Measurements from ENCODE around the gene NUP42. TPM values are rescaled to one million over a fixed set of nuclear protein-coding genes. Genes with fewer than 3 reads are reported as not detected.
A peak's percentile ranks its signal among the peaks of the same experiment; 100 is the strongest.

The NUP42 gene
- total and polyA plus RNA-seq, 2 of the 13 experiments (the other 11 are each of a cell fraction or from before 2014, with no cell fraction given): 32.0 to 51.5 TPM

DNA sequence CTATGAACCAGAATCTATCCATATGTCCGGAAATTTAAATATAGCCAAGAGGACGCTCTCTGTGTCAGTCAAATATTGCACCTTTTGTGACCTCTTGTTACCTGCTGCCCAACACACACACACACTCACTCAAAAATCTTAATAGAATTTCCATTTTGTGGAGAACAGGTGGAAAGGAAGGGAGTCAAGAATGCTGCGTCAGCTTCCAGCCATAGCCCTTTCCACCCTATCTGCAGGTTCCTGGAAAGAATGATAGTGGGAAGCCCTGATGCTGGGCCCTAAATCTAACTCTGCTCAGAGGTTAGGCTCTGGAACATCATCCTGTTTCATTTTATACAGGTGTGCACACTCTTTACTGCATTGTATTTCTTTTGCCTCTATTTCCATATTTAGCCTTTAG lies 55.2 kb downstream of the NUP42 start:
- no peaks in the 10 kb centered on the region for H4K20me1 ChIP-seq (ENCODE audit: insufficient read depth, low read length)
- TF ChIP-seq MAFF (IDR thresholded peaks at IDR 0.05; ENCODE audit: low read depth, low read length) (peak; percentile 26; the same call in 1 of the 2 replicates), SSRP1 (CRISPR knock-in tag; IDR thresholded peaks at IDR 0.05) (no peak), DPF2 (CRISPR knock-in tag; IDR thresholded peaks at IDR 0.05; ENCODE audit: borderline replicate concordance, low read depth) (no peak), HOXA5 (CRISPR knock-in tag; IDR thresholded peaks at IDR 0.05) (no peak), MAFK (conservative IDR thresholded peaks at IDR 0.05 in 1 of 2, IDR thresholded peaks at IDR 0.05 in 1 of 2; ENCODE audit: low read length in 2 of 2) (peak; percentile 35 to 55; a peak in 2 of 4 replicates)
- CTCF ChIA-PET (ENCODE audit: low intra/inter-chr PET ratio, low total read pairs): no interaction called here
- no peak overlapping the region for H3K4me3 ChIP-seq (replicated peaks in 1 of 3; ENCODE audit: insufficient read depth in 1 of 3, low read depth in 2 of 3, low read length in 3 of 3)
- H3K4me1 ChIP-seq (ENCODE audit: insufficient read depth, low read length): no peaks in the 10 kb centered on the region
- WGBS (ENCODE audit: low lambda C conversion rate): 68% methylated on average over 3 of the region's 3 CpGs
- no peak overlapping the region for H3K4me2 ChIP-seq (ENCODE audit: low read depth, low read length)
- no TSS peak for BruUV-seq (replicated peaks)
- intact Hi-C loops (cut with micrococcal nuclease; ENCODE audit: unreplicated experiment): no loop called here
- ATAC-seq: no peak
- in situ Hi-C loops (cut with HindIII; ENCODE audit: extremely low pct_ligation_motif_present, low pct_unique_long_range_greater_than_20kb): no loop called here
- no peak overlapping the region for H2AFZ ChIP-seq (ENCODE audit: low read length)
- H3K9ac ChIP-seq (ENCODE audit: insufficient read depth, low read depth, low read length): no peak overlapping the region
- peaks cover 1 to 27% of the 10 kb centered on the region in 2 experiments; a peak in 2 of 5 replicates for H3K27me3 ChIP-seq (ENCODE audit: control insufficient read depth in 1 of 2, insufficient read depth in 2 of 2, low read length in 2 of 2)
- FAIRE-seq: no peak
- DNase-seq (ENCODE audit: low spot score): no peak
- no peaks in the 10 kb centered on the region for H3K9me3 ChIP-seq (ENCODE audit: low read length)
- POLR2A ChIA-PET: no interaction called here
- no peaks in the 10 kb centered on the region for H3K36me3 ChIP-seq (replicated peaks in 1 of 2; ENCODE audit: control insufficient read depth in 1 of 2, insufficient read depth in 2 of 2, low read length in 2 of 2)
- no peak overlapping the region for H3K27ac ChIP-seq (ENCODE audit: extremely low read length, insufficient read depth, low read length)
- no peaks in the 10 kb centered on the region for H3K79me2 ChIP-seq (ENCODE audit: insufficient read depth, low read length)

DNA sequence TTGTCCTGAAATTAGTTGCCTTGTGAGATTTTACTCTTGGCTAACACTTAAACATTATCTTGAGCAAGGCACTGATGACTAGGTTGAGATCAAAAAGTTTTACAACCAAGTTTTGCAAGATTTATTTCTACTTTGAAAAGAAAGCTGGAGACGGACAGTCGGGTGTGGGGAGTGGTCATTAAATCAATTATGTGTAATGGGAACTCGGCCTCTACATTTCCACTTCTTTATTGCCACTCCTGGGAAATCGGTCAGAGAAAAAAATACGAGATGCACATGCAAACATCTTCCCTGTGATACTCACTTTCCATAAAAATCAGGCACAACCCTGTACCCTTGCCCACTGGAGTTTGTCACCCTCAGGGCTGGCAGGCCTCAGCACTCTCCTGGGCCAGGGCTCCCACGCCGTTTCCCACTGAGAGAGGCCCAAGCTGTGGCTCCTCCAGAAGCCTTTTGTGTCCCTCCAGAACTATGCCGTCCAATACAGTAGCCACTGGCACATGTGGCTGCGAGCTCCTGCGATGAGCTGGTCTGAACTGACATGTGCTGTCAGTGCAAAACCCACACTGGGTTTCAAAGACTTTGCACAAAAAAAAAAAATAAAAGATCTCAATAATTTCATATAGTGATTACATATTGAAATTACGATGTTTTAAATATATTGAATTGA lies 57.3 kb downstream of the NUP42 start:
- in situ Hi-C loops (cut with HindIII; ENCODE audit: extremely low pct_ligation_motif_present, low pct_unique_long_range_greater_than_20kb): no loop called here

More for the DNA sequence above, 57.3 kb downstream of the NUP42 start:
- Histone ChIP-seq H3K36me3 (replicated peaks in 1 of 2; ENCODE audit: control insufficient read depth in 1 of 2, insufficient read depth in 2 of 2, low read length in 2 of 2) (no peaks in the 10 kb centered on the region), H3K79me2 (ENCODE audit: insufficient read depth, low read length) (no peaks in the 10 kb centered on the region), H3K27ac (ENCODE audit: extremely low read length, insufficient read depth, low read length) (no peak overlapping the region), H3K27me3 (ENCODE audit: control insufficient read depth in 1 of 2, insufficient read depth in 2 of 2, low read length in 2 of 2) (peaks cover 1 to 37% of the 10 kb centered on the region in 2 experiments; a peak in 2 of 5 replicates), H3K4me2 (ENCODE audit: low read depth, low read length) (no peak overlapping the region), H3K9ac (ENCODE audit: insufficient read depth, low read depth, low read length) (no peak overlapping the region), H4K20me1 (ENCODE audit: insufficient read depth, low read length) (no peaks in the 10 kb centered on the region), H2AFZ (ENCODE audit: low read length) (no peak overlapping the region), H3K9me3 (ENCODE audit: low read length) (no peaks in the 10 kb centered on the region), H3K4me3 (replicated peaks in 1 of 3; ENCODE audit: insufficient read depth in 1 of 3, low read depth in 2 of 3, low read length in 3 of 3) (no peak overlapping the region), H3K4me1 (ENCODE audit: insufficient read depth, low read length) (no peaks in the 10 kb centered on the region)
- TF ChIP-seq, protein P1, sequence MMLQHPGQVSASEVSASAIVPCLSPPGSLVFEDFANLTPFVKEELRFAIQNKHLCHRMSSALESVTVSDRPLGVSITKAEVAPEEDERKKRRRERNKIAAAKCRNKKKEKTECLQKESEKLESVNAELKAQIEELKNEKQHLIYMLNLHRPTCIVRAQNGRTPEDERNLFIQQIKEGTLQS (CRISPR knock-in tag; IDR thresholded peaks at IDR 0.05): no peak
- TF ChIP-seq ATF7-NPFF (CRISPR knock-in tag; IDR thresholded peaks at IDR 0.05; ENCODE audit: low read depth) (no peak), ZC3H4 (CRISPR knock-in tag; IDR thresholded peaks at IDR 0.05; ENCODE audit: borderline replicate concordance) (no peak), KDM1A (CRISPR knock-in tag; IDR thresholded peaks at IDR 0.05) (no peak)
- TF ChIP-seq, protein P2, sequence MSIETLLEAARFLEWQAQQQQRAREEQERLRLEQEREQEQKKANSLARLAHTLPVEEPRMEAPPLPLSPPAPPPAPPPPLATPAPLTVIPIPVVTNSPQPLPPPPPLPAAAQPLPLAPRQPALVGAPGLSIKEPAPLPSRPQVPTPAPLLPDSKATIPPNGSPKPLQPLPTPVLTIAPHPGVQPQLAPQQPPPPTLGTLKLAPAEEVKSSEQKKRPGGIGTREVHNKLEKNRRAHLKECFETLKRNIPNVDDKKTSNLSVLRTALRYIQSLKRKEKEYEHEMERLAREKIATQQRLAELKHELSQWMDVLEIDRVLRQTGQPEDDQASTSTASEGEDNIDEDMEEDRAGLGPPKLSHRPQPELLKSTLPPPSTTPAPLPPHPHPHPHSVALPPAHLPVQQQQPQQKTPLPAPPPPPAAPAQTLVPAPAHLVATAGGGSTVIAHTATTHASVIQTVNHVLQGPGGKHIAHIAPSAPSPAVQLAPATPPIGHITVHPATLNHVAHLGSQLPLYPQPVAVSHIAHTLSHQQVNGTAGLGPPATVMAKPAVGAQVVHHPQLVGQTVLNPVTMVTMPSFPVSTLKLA (IDR thresholded peaks at IDR 0.05): peak; percentile 69
- ATAC-seq: no peak
- BruUV-seq (replicated peaks): no TSS peak
- CTCF ChIA-PET (ENCODE audit: low intra/inter-chr PET ratio, low total read pairs): no interaction called here
- no peak for FAIRE-seq
- 47% methylated on average over 11 of the region's 11 CpGs for WGBS (ENCODE audit: low lambda C conversion rate)
- intact Hi-C loops (cut with micrococcal nuclease; ENCODE audit: unreplicated experiment): no loop called here
- POLR2A ChIA-PET: no interaction called here
- DNase-seq (ENCODE audit: low spot score): no peak

Measured in HepG2 (cell line).